Gastroesophageal sphincter (tissue), 4 donors: ENCODE results near the gene PNKP. TPM values are rescaled to one million over a fixed set of nuclear protein-coding genes. Genes with fewer than 3 reads are reported as not detected.

Experiments
- ATAC-seq: fragments of 150-250 bp; one replicate; pipeline ENCODE4 v1.9.1; 2016; ENCODE audit warnings: mild to moderate bottlenecking, moderate library complexity
- H3K27ac ChIP-seq, 4 donors: fragments of 200-600 bp; sonication (generic) in 3 of 4; 1 replicate in 3 of 4; 2 replicates in 1 of 4; pipeline ENCODE4 v1.5.1; 2016 to 2019
- H3K27me3 ChIP-seq: fragments of 200-600 bp; sonication (generic); one replicate; pipeline ENCODE4 v1.5.1; 2019
- H3K36me3 ChIP-seq, 2 donors: fragments of 200-600 bp; sonication (generic); one replicate each; pipeline ENCODE4 v1.5.1; 2019; ENCODE audit warnings: control low read depth in 1 of 2
- H3K4me1 ChIP-seq, 3 donors: fragments of 200-600 bp; sonication (generic); 1 replicate in 2 of 3; 2 replicates in 1 of 3; pipeline ENCODE4 v1.5.1; 2016 to 2019; ENCODE audit warnings: control low read depth in 2 of 3
- H3K4me3 ChIP-seq, 2 donors: fragments of 200-600 bp; sonication (generic); one replicate each; pipeline ENCODE4 v1.5.1; 2019; ENCODE audit warnings: mild to moderate bottlenecking in 1 of 2, moderate library complexity in 1 of 2
- H3K9me3 ChIP-seq, 3 donors: fragments of 200-600 bp; sonication (generic); one replicate each; pipeline ENCODE4 v1.5.1; 2017 to 2019; ENCODE audit warnings: control low read depth in 2 of 3
- CTCF ChIP-seq, 4 experiments: fragments of 200-600 bp in 2 of 4; fragments of 450-650 bp in 2 of 4; sonication (generic) in 1 of 4; IDR thresholded peaks; one replicate each; pipeline ENCODE4 v1.5.1; 2017 to 2019; ENCODE audit warnings: antibody characterized with exemption in 4 of 4, mild to moderate bottlenecking in 2 of 4, moderate library complexity in 2 of 4
- EP300 ChIP-seq: sonication (generic); formaldehyde crosslinking; IDR thresholded peaks from one replicate; pipeline ENCODE4 v1.6.1; 2017; ENCODE audit warnings: antibody characterized with exemption, mild to moderate bottlenecking
- POLR2A ChIP-seq, 2 donors: fragments of 450-650 bp; IDR thresholded peaks; one replicate each; pipeline ENCODE4 v1.6.1; 2017; ENCODE audit warnings: antibody characterized with exemption in 2 of 2, mild to moderate bottlenecking in 2 of 2, moderate library complexity in 1 of 2
- POLR2AphosphoS5 ChIP-seq: sonication (generic); formaldehyde crosslinking; IDR thresholded peaks from one replicate; pipeline ENCODE4 v1.6.1; 2017; ENCODE audit warnings: antibody characterized with exemption
- WGBS, 2 donors: methylation state at CpG; one replicate each; pipeline ENCODE4 v1.1.5; 2018; ENCODE audit warnings: low coverage in 1 of 2; 5-methylcytosine and 5-hydroxymethylcytosine counted together
- total RNA-seq, 4 donors: library from RNA; depleted of rRNA; stranded (reverse); fragments of >200 nt; gene quantifications; one replicate each; pipeline ENCODE4 v1.1.0, GENCODE V29; 2016

PNKP gene
- total RNA-seq, 4 donors from 2014 or later: 12.5 to 64.3 (median 29.4) TPM

- 0 to 1% methylated on average over 2 to 17 of the region's 98 CpGs for WGBS, 2 donors
- TF ChIP-seq POLR2AphosphoS5 (peak; percentile 72), EP300 (no peak), POLR2A (IDR thresholded peaks at IDR 0.05) (peak; percentile 71 to 78), CTCF (IDR thresholded peaks at IDR 0.05) (peak in 1 of 4 experiments; percentile 23)
Observed at GRCh38 chr19:49850487-49851342, 16.7 kb downstream of the PNKP start, which contains the start of gene PTOV1. Gene PTOV1 (plus strand): TSS chr19:49851159.

GRCh38 chr19:49850221-49850486, 17.2 kb downstream of the PNKP start:
- no peaks in the 10 kb centered on the region for H3K9me3 ChIP-seq
- ATAC-seq: no peak
- H3K36me3 ChIP-seq: peaks cover 0 to 10% of the 10 kb centered on the region in 2 donors
- H3K27ac ChIP-seq: peak overlapping the region; percentile 97 to 100 (median 98)
- H3K4me3 ChIP-seq: peak overlapping the region; percentile 80 to 98
- WGBS, 2 donors: 13 to 50% methylated on average over 3 to 10 of the region's 12 CpGs
- TF ChIP-seq POLR2A (IDR thresholded peaks at IDR 0.05): no peak
- TF ChIP-seq CTCF (IDR thresholded peaks at IDR 0.05): no peak
- TF ChIP-seq EP300: no peak
- TF ChIP-seq POLR2AphosphoS5: no peak
- peaks cover 0 to 42% (median 15%) of the 10 kb centered on the region in 3 donors for H3K4me1 ChIP-seq
- H3K27me3 ChIP-seq: no peaks in the 10 kb centered on the region

More at GRCh38 chr19:49850487-49851342, 16.7 kb downstream of the PNKP start, which contains the start of gene PTOV1:
- Histone ChIP-seq H3K9me3 (no peaks in the 10 kb centered on the region), H3K4me1 (peaks cover 0 to 43% (median 15%) of the 10 kb centered on the region in 3 donors), H3K27ac (peak within 1 kb of the TSS; percentile 97 to 100 (median 98)), H3K4me3 (peak within 1 kb of the TSS; percentile 80 to 98), H3K36me3 (peaks cover 0 to 15% of the 10 kb centered on the region in 2 donors), H3K27me3 (no peaks in the 10 kb centered on the region)
- peak; percentile 94 for ATAC-seq

- TF ChIP-seq POLR2AphosphoS5: no peak
- no peak for TF ChIP-seq POLR2A (IDR thresholded peaks at IDR 0.05)
- TF ChIP-seq CTCF (IDR thresholded peaks at IDR 0.05): no peak
- no peak for TF ChIP-seq EP300
- ATAC-seq: no peak
- Histone ChIP-seq H3K27ac (peak overlapping the region; percentile 97 to 100 (median 98)), H3K9me3 (no peaks in the 10 kb centered on the region), H3K27me3 (no peaks in the 10 kb centered on the region), H3K4me3 (peak overlapping the region in 1 of 2 donors; percentile 98), H3K4me1 (peaks cover 0 to 37% (median 15%) of the 10 kb centered on the region in 3 donors), H3K36me3 (peaks cover 0 to 4% of the 10 kb centered on the region in 2 donors)
- WGBS, 2 donors: 85 to 86% methylated on average over 8 to 12 of the region's 15 CpGs
Observed at GRCh38 chr19:49849433-49850220, 17.7 kb downstream of the PNKP start.

GRCh38 chr19:49848938-49849337, 18.4 kb downstream of the PNKP start:
- Histone ChIP-seq H3K36me3 (no peaks in the 10 kb centered on the region), H3K27me3 (no peaks in the 10 kb centered on the region), H3K4me3 (no peak overlapping the region), H3K27ac (no peak overlapping the region), H3K4me1 (peaks cover 0 to 30% (median 15%) of the 10 kb centered on the region in 3 donors), H3K9me3 (no peaks in the 10 kb centered on the region)
- 97 to 100% methylated on average over 1 to 3 of the region's 3 CpGs for WGBS, 2 donors
- TF ChIP-seq EP300 (no peak), CTCF (IDR thresholded peaks at IDR 0.05) (no peak), POLR2AphosphoS5 (no peak)
- no peak for ATAC-seq
